SKM-1 treated with dmso at 0.1 percent for 144 hours (cell line): Measurements from ENCODE around the gene GRM6.

Experiments used
- DNase-seq: peaks from one replicate; lab custom pipeline; 2025; ENCODE audit not compliant: unreplicated experiment; lab: John Stamatoyannopoulos, UW

GRM6 gene

GRCh38 chr5:178984145-178985072 lies 10.7 kb downstream of the GRM6 start:
- no peak for DNase-seq

GRCh38 chr5:178983728-178984127 lies 11.4 kb downstream of the GRM6 start:
- no peak for DNase-seq

GRCh38 chr5:178982941-178983340 lies 12.2 kb downstream of the GRM6 start:
- no peak for DNase-seq

- DNase-seq, result no peak
Measured at GRCh38 chr5:178981381-178981780, 13.7 kb downstream of the GRM6 start.

- no peak for DNase-seq
Measured at GRCh38 chr5:178965465-178966055, 29.6 kb downstream of the GRM6 start.

- DNase-seq, result no peak
Measured at GRCh38 chr5:178941361-178941760, 53.8 kb downstream of the GRM6 start.

GRCh38 chr5:178940569-178941360 lies 54.4 kb downstream of the GRM6 start, which contains the start of gene ZNF454:
TSS of gene ZNF454 (plus strand) at chr5:178941198. CDS start at chr5:178942792, 1,594 bp downstream.
- DNase-seq, result no peak

GRCh38 chr5:178931846-178932760 lies 63.0 kb downstream of the GRM6 start:
- DNase-seq, result no peak
